ENCODE results near the gene NR2C1. TPM values are rescaled to one million over a fixed set of nuclear protein-coding genes. Genes with fewer than 3 reads are reported as not detected.
A peak's percentile ranks its signal among the peaks of the same experiment; 100 is the strongest.

The NR2C1 gene
- total RNA-seq, 1 experiment from 2014 or later, result 25.3 TPM

DNA sequence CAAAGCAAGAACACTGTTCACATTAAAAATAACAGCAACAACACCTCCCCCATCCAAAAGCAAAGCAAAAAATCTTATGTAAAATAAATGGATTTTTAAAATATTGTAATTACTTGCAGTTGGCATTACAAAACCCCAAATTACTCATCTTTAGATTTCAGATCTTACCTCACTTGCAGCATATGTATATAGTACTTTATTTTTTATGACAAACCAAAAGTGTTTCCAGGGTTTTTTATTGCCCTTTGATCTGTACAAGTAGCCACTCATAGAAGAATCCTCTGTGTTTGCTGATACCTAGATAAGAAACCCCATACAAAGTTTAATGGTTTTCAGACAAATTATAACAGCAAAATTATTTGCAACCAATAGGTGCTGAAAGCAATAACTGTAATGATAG lies 12.2 kb upstream of the NR2C1 start:
- DNase-seq (ENCODE audit: low read depth), result no peak

DNA sequence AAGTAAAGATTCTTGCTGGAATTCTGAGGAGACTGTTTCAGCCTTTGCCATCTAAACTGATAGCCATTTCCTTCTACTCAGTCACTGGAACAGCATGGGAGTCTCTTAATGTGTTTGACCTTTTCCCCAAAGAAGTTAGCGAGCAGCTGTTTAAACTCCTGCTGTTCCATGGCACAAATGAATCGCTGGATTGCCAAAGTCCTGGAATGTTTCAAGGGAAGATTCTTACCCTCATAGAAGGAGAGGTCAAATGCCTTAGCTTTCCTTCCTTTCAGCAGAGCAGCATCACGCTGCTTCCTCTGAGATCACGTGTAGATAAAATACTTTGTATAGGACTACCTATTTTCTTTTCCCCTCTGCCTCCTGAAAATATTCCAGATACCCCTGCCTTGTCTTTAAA lies 10.5 kb upstream of the NR2C1 start:
- no peak for DNase-seq (ENCODE audit: low read depth)

DNA sequence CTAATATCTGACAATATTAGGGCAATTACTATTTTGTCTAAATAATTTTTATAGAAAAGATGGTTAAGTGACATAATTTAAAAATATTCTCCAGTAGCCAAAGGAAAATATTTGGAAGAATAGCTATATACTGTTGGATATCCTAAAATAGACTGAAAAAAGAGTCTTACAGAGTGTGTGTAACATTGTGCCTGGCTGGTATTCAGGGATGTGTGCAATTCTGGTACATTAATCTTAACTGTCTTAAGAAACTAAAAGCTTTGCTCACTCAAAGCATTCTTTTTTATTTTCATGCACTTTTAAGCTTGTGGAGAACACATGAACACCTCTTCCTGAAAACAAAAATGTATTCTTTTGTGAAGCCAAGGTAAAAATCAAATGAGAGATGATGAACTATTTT lies 10.1 kb upstream of the NR2C1 start:
- DNase-seq (ENCODE audit: low read depth), result no peak

DNA sequence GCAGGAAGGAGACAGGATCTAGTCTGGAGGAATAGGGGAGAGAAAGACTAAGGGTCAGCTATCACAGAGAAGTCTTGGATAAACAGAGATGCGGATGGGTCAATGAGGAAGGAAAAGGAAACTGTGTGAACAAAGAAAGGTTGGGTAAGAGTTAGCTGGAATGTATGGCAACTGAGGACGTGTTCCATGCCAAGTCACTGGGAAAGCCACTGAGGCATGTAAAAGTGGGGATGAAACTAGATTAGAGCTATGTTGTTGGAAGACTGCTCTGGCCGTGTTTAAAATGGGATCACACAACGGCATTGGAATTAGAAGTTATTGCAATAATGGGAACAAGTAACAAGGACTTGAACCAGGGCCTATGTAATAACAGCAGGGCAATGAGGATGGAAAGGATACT lies 3.9 kb upstream of the NR2C1 start:
- DNase-seq (ENCODE audit: low read depth), result no peak

DNA sequence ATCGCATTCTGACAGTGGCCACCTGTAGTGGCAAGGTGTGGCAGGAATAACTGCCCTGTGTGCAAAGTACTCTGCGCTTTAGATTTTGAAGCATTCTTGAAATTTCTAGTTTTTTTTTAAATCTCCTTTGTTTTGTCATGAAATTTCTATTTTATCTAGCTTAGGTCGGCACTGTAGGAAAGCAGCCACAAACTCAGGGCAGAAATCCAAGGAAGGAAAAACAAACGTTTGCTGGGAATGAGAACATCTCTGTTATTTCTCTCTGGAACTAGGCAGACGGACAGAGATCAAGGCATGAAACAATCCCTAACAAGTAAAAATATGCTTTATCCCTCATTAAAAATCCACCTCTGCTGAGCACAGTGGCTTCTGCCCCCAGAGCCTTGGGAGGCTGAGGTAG lies 1.3 kb upstream of the NR2C1 start:
- DNase-seq (ENCODE audit: low read depth), result no peak

DNA sequence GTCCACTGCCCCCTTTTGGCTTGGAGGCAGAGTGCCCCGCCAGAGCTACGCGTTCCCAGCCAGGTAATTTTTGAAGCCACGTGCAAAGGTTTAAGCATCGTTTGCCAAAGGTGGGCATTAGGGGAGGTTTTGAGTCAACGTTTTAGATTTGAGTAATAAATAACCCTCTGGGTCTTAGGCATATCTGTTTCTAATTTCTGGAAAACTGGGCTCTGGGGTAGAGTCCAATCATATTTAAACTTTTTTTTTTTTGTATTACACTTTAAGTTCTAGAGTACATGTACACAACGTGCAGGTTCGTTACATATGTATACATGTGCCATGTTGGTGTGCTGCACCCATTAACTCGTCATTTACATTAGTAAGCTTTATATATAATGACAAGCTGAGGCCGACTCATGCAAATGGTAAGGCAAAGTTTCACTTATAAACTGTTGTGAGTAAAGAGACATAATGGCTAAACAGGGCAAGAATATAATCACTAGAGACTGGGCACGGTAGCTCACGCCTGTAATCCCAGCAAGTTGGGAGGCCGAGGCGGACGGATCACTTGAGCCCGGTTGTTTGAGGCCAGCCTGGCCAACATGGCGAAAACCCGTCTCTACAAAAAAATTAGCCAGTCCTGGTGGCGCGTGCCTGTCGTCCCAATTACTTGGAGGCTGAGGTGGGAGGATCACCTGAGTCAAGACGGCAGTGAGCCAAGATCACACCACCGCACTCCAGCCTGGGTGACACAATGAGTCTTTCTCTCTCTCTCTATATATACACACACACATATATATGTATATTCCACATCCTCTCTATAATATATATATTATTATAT lies 491 bp upstream of the NR2C1 start:
- DNase-seq (ENCODE audit: low read depth), result peak; percentile 87

DNA sequence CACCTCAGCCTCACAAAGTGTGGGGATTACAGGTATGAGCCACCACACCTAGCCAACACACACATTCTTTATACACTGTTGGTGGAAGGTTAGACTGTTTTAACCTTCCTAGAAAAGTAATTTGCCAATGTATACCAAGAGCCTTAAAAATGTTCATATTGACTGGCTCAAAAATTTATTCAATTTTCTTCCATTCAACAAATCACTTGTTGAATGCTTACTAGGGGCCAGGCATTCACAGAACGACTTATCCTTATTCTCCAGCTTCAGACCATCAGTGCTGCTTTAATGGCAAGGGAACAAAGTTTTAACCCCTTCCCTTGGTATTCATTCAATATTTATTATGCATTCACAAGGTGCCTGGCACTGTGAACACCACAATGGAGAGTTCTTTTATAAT lies 3.0 kb downstream of the NR2C1 start:
- no peak for DNase-seq (ENCODE audit: low read depth)

DNA sequence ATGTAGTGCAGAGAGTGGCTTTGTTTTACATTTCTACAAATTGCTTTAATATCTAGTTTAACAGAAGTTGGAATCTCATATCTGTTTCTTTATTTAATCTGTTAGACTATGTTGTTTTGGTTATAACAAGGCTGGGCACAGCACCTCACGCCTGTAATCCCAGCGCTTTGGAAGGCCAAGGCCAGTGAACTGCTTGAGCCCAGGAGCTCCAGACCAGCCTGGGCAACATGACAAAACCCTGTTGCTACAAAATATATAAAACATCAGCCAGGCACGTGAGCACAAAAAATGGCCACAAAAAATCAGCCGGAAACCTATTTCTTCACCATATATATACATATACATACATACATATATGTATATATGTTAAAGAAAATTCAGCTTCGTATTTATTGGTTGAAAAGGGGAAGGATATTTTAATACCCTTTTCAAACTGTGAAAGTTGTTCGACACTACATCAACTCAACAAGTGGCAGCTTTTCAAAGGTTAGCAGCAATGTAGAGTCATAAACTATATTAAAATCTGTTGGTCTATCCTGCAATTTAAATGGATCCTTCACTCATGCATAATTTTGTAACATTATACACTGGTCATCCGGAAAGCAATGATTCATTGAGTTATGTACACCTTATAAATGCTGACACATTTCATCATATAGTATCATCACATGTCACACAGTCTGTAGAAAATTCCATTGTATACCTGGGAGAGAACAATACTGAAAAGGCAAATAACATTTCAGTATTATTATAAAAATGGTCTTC lies 7.1 kb downstream of the NR2C1 start:
- peak; percentile 6 for DNase-seq (ENCODE audit: low read depth)

DNA sequence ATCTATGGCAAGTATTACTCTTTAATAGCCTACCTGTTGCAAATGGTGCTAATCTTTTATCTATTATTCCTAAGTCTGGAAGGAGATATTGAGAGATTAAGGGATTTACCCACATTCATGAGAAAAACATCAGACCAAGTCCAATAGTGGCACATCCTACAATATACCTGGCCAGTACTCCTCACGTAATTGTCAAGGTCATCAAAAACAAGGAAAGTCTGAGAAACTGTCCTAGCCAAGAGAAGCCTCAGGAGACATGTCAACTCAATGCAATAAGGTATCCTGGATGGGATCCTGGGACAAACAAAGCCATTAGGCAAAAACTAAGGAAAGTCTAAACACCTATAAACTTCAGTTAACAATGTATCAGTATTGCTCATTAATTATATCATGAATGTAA lies 12.5 kb downstream of the NR2C1 start:
- no peak for DNase-seq (ENCODE audit: low read depth)

DNA sequence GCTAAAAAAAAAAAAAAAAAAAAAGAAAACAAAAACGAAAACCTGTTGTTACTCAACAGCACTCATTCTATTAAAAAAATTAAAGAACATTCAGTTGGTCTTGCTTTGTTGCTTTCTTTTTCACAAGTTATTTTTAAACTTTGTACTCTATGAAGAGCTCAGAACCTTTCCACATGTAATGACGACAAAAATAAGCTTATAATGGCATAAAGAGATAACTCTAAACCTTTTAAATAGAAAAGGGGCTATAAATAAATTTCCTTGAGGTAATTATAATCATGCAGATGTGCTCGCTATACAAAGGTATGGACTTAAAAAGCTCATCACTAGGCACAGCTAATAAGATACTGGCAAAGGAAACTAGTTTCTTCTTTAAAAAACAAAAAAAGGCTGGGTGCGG lies 13.4 kb downstream of the NR2C1 start:
- no peak for DNase-seq (ENCODE audit: low read depth)

DNA sequence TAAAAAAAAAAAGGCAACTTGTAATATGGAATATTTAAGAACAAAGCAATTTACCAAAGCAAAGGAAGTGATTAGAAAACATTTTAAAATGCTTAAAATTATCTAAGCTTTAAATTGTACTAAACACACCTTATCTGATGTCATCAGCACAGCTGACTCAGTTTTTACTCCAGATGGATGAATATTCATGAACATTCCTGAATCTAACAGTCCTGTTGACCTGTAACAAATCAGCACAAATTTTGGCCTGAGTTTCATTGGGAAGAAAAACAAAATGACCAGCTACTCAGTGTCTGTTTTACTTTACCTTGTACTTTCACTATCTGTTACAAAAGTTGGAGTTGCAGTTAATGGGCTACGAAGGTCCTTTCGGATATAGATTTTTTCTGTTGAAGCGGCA lies 16.0 kb downstream of the NR2C1 start:
- DNase-seq (ENCODE audit: low read depth), result no peak

DNA sequence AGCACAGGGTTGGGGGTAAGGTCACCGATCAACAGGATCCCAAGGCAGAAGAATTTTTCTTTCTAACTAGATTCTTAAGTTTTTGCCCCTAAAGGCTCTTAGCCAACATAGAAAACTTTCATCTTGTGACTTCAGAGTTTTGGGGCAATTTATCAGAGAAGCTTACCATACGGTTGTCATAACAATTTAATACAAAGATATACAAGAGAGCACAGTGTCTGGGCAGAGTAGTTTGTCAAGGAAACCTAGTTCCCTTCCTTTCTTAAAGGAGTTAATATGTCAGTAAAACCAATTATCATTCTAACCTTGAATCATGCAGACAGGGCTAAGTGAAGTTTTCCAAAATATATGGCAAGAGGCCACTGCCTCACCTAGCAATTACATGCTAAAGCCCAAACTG lies 18.4 kb downstream of the NR2C1 start:
- no peak for DNase-seq (ENCODE audit: low read depth)

DNA sequence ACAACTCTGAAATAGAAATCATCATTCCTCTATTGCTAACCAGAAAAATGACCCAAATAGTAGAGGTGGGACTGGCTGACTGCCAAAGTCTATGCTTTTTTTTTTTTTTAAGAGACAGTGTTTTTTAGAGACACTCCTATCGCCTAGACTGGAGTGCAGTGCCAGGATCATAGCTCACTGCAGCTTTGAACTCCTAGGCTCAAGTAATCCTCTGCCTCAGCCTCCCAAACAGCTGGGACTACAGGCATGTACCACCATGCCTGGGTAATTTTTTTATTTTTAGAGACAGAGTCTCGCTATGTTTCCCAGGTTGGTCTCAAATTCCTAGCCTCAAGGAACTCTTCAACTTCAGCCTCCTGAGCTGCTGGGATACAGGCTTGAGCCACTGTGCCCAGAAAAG lies 19.2 kb downstream of the NR2C1 start:
- no peak for DNase-seq (ENCODE audit: low read depth)

DNA sequence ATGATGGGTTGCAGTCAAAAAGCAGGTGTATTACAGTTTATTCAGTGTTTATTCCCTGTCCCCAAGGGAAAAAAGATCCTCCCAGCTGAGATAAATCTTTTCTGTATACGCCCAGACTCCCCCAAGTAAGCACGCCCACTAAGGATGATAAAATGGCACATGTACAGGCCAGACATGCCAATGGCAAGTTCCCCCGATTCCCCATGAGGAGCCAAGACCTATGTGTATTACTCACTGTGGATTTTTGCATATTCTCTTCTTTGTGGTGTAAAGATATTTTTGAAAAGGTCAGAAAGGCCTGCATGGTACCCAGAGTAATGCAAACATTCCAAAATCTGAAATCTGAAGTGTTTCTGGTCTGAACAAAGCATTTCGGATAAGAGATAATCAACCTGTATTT lies 22.2 kb downstream of the NR2C1 start:
- DNase-seq (ENCODE audit: low read depth), result no peak

DNA sequence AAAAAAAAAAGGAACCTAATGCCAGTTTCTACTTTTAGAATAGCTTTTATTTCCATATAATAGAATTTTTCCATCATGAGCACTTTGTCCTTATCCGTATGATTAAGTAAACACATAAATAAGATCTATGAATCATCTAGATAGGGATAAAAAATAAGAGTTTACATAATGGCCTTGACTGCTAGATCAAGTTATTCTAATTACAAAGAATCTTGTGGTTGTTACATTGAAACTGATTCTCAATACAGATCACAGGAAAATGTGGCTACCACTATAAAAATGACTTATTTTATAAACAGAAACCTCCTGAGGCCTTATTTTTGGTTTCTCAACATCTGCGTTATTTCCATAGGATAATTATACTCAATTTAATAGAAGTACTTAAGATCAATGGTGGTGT lies 35.5 kb downstream of the NR2C1 start:
- DNase-seq (ENCODE audit: low read depth), result no peak

DNA sequence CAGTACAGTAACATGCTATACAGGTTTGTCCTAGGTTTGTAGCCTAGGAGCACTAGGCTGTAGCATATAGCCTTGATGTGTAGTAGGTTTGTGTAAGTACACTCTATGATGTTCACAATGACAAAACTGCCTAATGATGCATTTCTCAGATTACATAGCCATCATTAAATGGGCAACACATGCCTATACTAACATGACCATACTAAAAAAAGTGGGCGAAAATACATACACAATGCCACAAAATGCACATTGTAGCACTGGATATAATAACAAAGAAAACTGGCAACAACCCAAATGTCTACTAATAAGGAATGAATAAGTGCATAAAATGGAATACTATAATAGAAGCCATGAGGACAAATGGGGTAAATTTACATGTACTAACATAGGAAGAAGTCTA lies 38.7 kb downstream of the NR2C1 start:
- no peak for DNase-seq (ENCODE audit: low read depth)

DNA sequence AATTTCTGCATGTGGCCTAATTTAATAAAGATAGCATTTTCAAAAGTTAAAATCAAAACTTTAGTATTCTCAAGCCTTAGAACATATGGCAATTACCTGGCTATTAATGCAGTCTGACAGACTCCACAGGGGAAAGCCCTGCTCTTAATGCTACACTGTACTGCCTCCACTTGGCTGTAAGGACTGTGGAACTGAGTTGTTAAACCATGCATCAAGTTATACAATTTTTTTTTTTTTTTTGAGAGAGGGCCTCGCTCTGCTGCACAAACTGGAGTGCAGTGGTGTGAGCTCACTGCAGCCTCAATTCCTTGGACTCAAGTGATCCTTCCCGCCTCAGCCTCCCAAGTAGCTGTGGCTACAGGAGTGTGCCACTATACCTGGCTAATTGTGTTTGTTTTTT lies 50.9 kb downstream of the NR2C1 start:
- no peak for DNase-seq (ENCODE audit: low read depth)

DNA sequence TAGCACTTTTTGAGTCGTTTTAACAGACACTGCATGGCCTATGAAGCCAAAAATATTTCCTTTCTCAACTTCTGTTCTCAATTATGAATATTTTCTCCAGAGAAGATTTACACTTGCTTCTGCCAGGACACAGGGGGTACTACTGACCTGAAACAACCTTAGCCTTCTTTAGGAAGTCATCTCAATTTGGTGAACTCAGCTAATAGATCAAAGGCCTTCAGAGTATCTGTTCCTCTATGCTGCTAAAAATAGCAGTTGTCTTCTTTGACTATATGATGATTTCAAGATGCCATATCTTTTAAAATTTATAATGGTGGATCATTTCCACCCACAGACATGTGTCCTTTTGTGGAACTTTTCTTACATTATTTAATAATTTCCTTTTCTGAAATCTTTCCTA lies 55.9 kb downstream of the NR2C1 start:
- no peak for DNase-seq (ENCODE audit: low read depth)

DNA sequence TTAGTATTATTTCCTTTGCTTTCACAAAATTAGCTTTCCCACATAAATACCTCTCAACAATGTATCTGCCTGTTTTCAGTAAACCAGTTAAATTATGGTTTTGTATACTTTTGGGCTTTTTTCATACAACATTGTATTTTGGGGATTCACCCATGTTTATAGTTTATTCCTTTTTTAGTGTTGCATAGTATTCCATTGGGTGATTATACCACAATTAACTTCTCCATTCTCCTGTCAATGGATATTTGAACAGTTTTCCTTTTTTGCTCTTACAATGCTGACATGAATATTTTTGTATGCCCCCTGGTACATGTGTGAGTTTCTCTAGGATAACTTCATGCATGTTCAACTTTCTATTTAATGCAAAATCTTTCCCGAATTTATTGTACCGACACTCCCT lies 57.3 kb downstream of the NR2C1 start:
- DNase-seq (ENCODE audit: low read depth), result no peak

DNA sequence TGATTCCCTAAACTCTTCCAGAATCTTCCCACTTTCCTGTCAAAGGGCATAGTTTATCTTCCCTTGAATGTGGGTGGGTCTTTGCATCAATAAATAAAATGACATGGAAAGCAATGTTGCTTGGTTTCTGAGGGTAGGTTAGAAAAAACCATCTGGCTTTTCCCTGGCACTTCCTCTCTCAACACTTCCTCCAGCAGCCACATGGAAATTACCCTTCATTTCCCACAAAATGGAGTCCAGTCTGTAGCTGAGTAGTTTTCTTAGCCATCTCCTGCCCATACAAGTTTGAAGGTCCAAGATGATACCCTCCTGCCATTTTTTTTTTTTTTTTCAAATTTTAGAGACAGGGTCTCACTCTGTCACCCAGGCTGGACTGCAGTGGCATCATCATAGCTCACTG lies 58.9 kb downstream of the NR2C1 start:
- DNase-seq (ENCODE audit: low read depth), result no peak

DNA sequence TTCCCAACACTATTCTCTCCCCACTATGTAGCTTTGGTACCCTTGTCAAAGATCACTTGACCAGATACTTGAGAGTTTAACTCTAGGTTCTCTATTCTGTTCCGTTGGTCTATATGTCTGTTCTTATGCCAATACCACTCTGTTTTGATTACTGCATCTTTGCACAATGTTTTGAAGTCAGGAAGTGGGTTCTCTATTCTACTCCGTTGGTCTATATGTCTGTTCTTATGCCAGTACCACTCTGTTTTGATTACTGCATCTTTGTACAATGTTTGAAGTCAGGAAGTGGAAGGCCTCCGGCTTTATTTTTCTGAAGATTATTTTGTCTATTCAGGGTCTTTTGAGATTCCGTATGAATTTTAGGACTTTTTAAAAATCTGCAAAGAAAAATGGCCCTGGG lies 67.2 kb downstream of the NR2C1 start:
- no peak for DNase-seq (ENCODE audit: low read depth)

DNA sequence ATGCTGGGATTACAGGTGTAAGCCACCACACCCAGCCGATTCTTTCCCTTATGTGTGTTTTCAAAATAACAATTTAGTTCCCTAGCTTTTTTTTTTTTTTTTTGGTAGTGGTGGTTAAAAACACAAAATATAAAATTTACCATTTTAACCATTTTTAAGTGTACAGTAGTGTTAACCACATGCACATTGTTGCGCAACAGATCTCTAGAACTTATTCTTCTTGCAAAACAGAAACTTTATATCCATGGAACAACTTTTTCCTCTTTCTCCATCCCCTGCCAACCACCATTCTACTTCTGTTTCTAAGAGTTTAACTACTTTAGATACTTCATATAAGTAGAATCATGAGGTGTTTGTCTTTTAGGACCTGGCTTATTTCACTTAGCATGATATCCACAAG lies 68.8 kb downstream of the NR2C1 start:
- DNase-seq (ENCODE audit: low read depth), result no peak

DNA sequence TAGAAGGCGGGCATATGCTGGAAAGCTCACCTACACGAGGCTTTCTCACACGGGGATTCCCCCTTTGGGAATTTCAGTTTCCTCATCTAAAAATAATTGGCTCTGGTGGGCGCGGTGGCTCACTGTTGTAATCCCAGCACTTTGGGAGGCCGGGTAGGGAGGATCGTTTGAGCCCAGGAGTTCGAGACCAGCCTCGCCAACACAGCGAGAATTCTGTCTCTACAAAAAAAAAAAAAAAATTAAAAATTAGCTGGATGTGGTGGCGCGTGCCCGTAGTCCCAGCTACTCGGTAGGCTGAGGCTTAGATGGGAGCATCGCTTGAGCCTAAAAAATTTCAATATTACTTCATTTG lies 69.5 kb downstream of the NR2C1 start:
- DNase-seq (ENCODE audit: low read depth), result no peak
